ENCODE data around the gene ZNRD2. TPM values are rescaled to one million over a fixed set of nuclear protein-coding genes. Genes with fewer than 3 reads are reported as not detected.

Gene ZNRD2
- polyA plus RNA-seq, 1 experiment = 73.3 TPM

- Histone ChIP-seq H3K36me3 (ENCODE audit: control insufficient read depth, insufficient read depth, low read length) (peaks cover 19% of the 10 kb centered on the region), H3K4me3 (ENCODE audit: low read depth, low read length) (peak overlapping the region; percentile 59), H3K27me3 (ENCODE audit: control insufficient read depth, insufficient read depth, low read length) (no peaks in the 10 kb centered on the region)
- DNase-seq (ENCODE audit: low read depth) = no peak
- TF ChIP-seq CTCF (IDR thresholded peaks at IDR 0.05; ENCODE audit: insufficient read depth, low read depth, low read length) = no peak
- CTCF ChIA-PET = interaction anchor here (1.0 to 2.6 kb wide), 7 partner anchors 19 to 73 kb away, joined by 3 to 14 read pairs (median 4); no protein-coding TSS in a partner anchor
- POLR2A ChIA-PET = interaction anchor here (0.6 kb wide), 1 partner anchor 11 kb away, joined by 5 read pairs; no protein-coding TSS in a partner anchor
Observed at GRCh38 chr11:65613091-65613928, 43.0 kb downstream of the ZNRD2 start.

DNA sequence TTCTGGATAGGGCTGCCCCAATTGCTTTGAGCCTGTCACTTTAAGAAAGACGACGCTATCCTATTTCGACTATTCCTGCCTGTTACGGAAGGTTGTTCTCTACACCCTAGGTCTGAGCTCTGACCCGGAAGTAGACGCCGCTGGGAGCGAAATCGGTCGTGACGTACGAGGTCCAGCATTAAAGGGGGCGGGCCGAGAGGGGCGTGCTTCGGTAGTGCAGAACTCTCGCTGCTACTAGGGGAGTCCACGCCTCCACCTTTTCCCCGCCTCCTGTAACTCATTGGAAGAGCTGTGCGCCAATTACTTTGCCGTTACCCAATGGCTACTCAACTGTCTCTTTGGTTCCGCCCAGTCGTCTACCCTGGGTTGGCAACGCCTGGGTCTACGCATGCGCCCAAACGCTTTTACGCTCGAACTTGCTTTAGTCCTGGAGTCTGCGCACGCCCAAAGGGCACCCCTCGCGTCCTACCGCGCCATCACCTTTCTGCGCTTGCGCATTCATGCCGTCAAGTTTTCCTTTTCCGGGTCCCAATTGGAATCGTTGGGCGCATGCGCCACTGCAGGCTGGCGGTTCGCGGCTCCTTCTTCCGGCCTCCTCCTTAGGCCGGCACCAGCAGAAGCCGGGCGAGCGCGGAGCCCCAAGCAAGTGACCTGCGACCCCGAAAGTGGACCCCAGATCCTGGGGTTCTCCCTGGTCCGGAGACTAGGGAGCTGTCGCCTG lies 45.1 kb downstream of the ZNRD2 start, which contains the start of gene PCNX3:
TSS of gene PCNX3 (plus strand) at position 548 of the 721 bp plus-strand sequence. CDS start 536 bp downstream, outside the sequence.
- POLR2A ChIA-PET = interaction anchor here (0.6 to 1.0 kb wide), 4 partner anchors 43 to 193 kb away, joined by 3 to 7 read pairs (median 3); partner anchors contain the start of genes FAM89B, MALAT1 and NEAT1
- H3K27me3 ChIP-seq (ENCODE audit: control insufficient read depth, insufficient read depth, low read length) = no peaks in the 10 kb centered on the region
- H3K4me3 ChIP-seq (ENCODE audit: low read depth, low read length) = peak within 1 kb of the TSS; percentile 76
- CTCF ChIA-PET = interaction anchor here (0.7 to 2.6 kb wide), 13 partner anchors 10 to 202 kb away, joined by 3 to 14 read pairs (median 3); partner anchors contain the start of gene AP5B1
- H3K36me3 ChIP-seq (ENCODE audit: control insufficient read depth, insufficient read depth, low read length) = peaks cover 34% of the 10 kb centered on the region
- DNase-seq (ENCODE audit: low read depth) = peak; percentile 100
- TF ChIP-seq CTCF (IDR thresholded peaks at IDR 0.05; ENCODE audit: insufficient read depth, low read depth, low read length) = no peak

- peak overlapping the region; percentile 76 for H3K4me3 ChIP-seq (ENCODE audit: low read depth, low read length)
- H3K36me3 ChIP-seq (ENCODE audit: control insufficient read depth, insufficient read depth, low read length) = peaks cover 38% of the 10 kb centered on the region
- POLR2A ChIA-PET = interaction anchor here (0.9 to 1.0 kb wide), 3 partner anchors 44 to 194 kb away, joined by 3 to 7 read pairs (median 3); partner anchors contain the start of genes FAM89B, MALAT1 and NEAT1
- TF ChIP-seq CTCF (IDR thresholded peaks at IDR 0.05; ENCODE audit: insufficient read depth, low read depth, low read length) = no peak
- DNase-seq (ENCODE audit: low read depth) = no peak
- no peaks in the 10 kb centered on the region for H3K27me3 ChIP-seq (ENCODE audit: control insufficient read depth, insufficient read depth, low read length)
- CTCF ChIA-PET = interaction anchor here (0.7 to 1.4 kb wide), 7 partner anchors 9 to 45 kb away, joined by 3 to 7 read pairs (median 3); no protein-coding TSS in a partner anchor
Observed at GRCh38 chr11:65615950-65616574, 45.8 kb downstream of the ZNRD2 start.

- Histone ChIP-seq H3K36me3 (ENCODE audit: control insufficient read depth, insufficient read depth, low read length) (peaks cover 39% of the 10 kb centered on the region), H3K4me3 (ENCODE audit: low read depth, low read length) (peak overlapping the region; percentile 76), H3K27me3 (ENCODE audit: control insufficient read depth, insufficient read depth, low read length) (no peaks in the 10 kb centered on the region)
- ChIA-PET CTCF (interaction anchor here (0.7 to 1.4 kb wide), 4 partner anchors 9 to 26 kb away, joined by 3 to 7 read pairs (median 4); no protein-coding TSS in a partner anchor), POLR2A (interaction anchor here (0.6 kb wide), 1 partner anchor 177 kb away, joined by 12 read pairs; no protein-coding TSS in a partner anchor)
- no peak for TF ChIP-seq CTCF (IDR thresholded peaks at IDR 0.05; ENCODE audit: insufficient read depth, low read depth, low read length)
- DNase-seq (ENCODE audit: low read depth) = no peak
Observed at GRCh38 chr11:65616575-65617001, 46.3 kb downstream of the ZNRD2 start.

All from BJ (cell line).